OCI-LY3 (cell line): ENCODE data around the gene ZNF665.

Experiments used
- H2AFZ ChIP-seq: fragments of 200-600, 300-600 bp; shearing (Covaris generic); 2 replicates; pipeline ENCODE4 v1.6.0; 2014; ENCODE audit warnings: antibody characterized with exemption, low read depth, low read length
- H3K27ac ChIP-seq: fragments of 200-600, 300-600 bp; sonication (generic); 2 replicates; pipeline ENCODE4 v1.5.1; 2014; ENCODE audit warnings: mild to moderate bottlenecking, low read length, moderate library complexity, mixed read lengths
- H3K27me3 ChIP-seq: fragments of 200-600, 300-600 bp; sonication (generic); 2 replicates; pipeline ENCODE4 v1.6.1; 2014; ENCODE audit warnings: low read depth, low read length, mixed read lengths
- H3K36me3 ChIP-seq: fragments of 200-600, 300-600 bp; sonication (generic); replicated peaks from 2 replicates; pipeline ENCODE3; 2014; ENCODE audit warnings: low read depth, low read length, mixed read lengths
- H3K4me1 ChIP-seq: fragments of 300-600, 200-600 bp; sonication (generic); 2 replicates; pipeline ENCODE4 v1.6.1; 2014; ENCODE audit warnings: low read length, mixed read lengths
- H3K4me2 ChIP-seq: fragments of 200-600, 300-600 bp; sonication (generic); 2 replicates; pipeline ENCODE4 v1.6.1; 2014; ENCODE audit warnings: low read length, mixed read lengths
- H3K4me3 ChIP-seq: fragments of 300-600, 200-600 bp; sonication (generic); 2 replicates; pipeline ENCODE4 v1.5.1; 2014; ENCODE audit warnings: antibody characterized with exemption, mild to moderate bottlenecking, low read length, moderate library complexity
- H3K79me2 ChIP-seq: fragments of 300-600, 200-600 bp; shearing (Covaris generic); 2 replicates; pipeline ENCODE4 v1.6.1; 2014; ENCODE audit warnings: mild to moderate bottlenecking, low read length, mixed read lengths
- H3K9ac ChIP-seq: fragments of 300-600, 200-600 bp; shearing (Covaris generic); 2 replicates; pipeline ENCODE4 v1.6.0; 2014; ENCODE audit warnings: mild to moderate bottlenecking, low read length, moderate library complexity
- H3K9me3 ChIP-seq: fragments of 200-600, 300-600 bp; shearing (Covaris generic); 2 replicates; pipeline ENCODE4 v1.6.1; 2014; ENCODE audit warnings: low read length, mixed read lengths; ENCODE audit not compliant: insufficient read depth
- H4K20me1 ChIP-seq: fragments of 200-600, 300-600 bp; sonication (generic); 2 replicates; pipeline ENCODE4 v1.6.1; 2016; ENCODE audit warnings: low read length, mixed read lengths; ENCODE audit not compliant: insufficient read depth
- CTCF ChIP-seq: fragments of 200-600, 300-600 bp; sonication (generic); IDR thresholded peaks from 2 replicates; pipeline ENCODE4 v1.5.1; 2014; ENCODE audit warnings: antibody characterized with exemption, low read length, low read depth
- EZH2phosphoT487 ChIP-seq: fragments of 200-600 bp; shearing (Covaris generic); IDR thresholded peaks from 2 replicates; pipeline ENCODE4 v1.6.1; 2018; ENCODE audit warnings: antibody characterized with exemption, mixed run types, low read depth

ZNF665 gene

GRCh38 chr19:53161123-53161522 lies 32.0 kb downstream of the ZNF665 start:
- no peak overlapping the region for H3K4me3 ChIP-seq
- H4K20me1 ChIP-seq, result no peaks in the 10 kb centered on the region
- no peak overlapping the region for H2AFZ ChIP-seq
- no peak overlapping the region for H3K9ac ChIP-seq
- TF ChIP-seq CTCF, result no peak
- no peak for TF ChIP-seq EZH2phosphoT487
- H3K27me3 ChIP-seq, result no peaks in the 10 kb centered on the region
- H3K27ac ChIP-seq, result no peak overlapping the region
- peaks cover 6% of the 10 kb centered on the region for H3K36me3 ChIP-seq
- no peak overlapping the region for H3K4me2 ChIP-seq
- H3K9me3 ChIP-seq, result peaks cover 22% of the 10 kb centered on the region
- H3K4me1 ChIP-seq, result no peaks in the 10 kb centered on the region
- no peaks in the 10 kb centered on the region for H3K79me2 ChIP-seq

DNA sequence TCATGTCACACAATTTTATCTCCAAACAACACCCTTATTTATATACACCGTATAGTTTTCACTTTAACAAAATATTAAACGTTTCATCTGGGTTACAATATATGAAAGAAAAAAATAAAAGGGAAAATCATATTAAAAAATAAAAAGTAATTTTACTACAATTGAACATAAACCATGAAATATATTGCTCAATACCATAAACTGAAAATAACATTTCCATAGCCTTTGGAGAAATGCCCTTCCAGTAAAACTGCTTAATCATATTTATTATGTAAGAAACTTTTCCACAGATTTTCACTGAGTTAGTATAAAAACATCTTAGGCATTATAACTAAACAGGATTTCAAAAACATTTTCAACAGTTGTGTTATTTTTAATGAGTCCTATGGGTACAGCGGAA lies 32.8 kb downstream of the ZNF665 start:
- H3K79me2 ChIP-seq, result no peaks in the 10 kb centered on the region
- H3K27ac ChIP-seq, result no peak overlapping the region
- no peaks in the 10 kb centered on the region for H3K27me3 ChIP-seq
- H3K4me2 ChIP-seq, result no peak overlapping the region
- no peaks in the 10 kb centered on the region for H3K4me1 ChIP-seq
- TF ChIP-seq CTCF, result no peak
- no peak for TF ChIP-seq EZH2phosphoT487
- H2AFZ ChIP-seq, result no peak overlapping the region
- H4K20me1 ChIP-seq, result no peaks in the 10 kb centered on the region
- H3K9me3 ChIP-seq, result peaks cover 14% of the 10 kb centered on the region
- H3K9ac ChIP-seq, result no peak overlapping the region
- H3K36me3 ChIP-seq, result no peaks in the 10 kb centered on the region
- H3K4me3 ChIP-seq, result no peak overlapping the region

- no peak overlapping the region for H3K27ac ChIP-seq
- no peaks in the 10 kb centered on the region for H3K27me3 ChIP-seq
- no peak overlapping the region for H2AFZ ChIP-seq
- H3K36me3 ChIP-seq, result no peaks in the 10 kb centered on the region
- no peaks in the 10 kb centered on the region for H3K4me1 ChIP-seq
- TF ChIP-seq CTCF (no peak), EZH2phosphoT487 (no peak)
- H3K79me2 ChIP-seq, result no peaks in the 10 kb centered on the region
- H3K9me3 ChIP-seq, result no peaks in the 10 kb centered on the region
- no peak overlapping the region for H3K4me3 ChIP-seq
- H3K4me2 ChIP-seq, result no peak overlapping the region
- H4K20me1 ChIP-seq, result no peaks in the 10 kb centered on the region
- no peak overlapping the region for H3K9ac ChIP-seq
Observed at GRCh38 chr19:53158119-53158656, 35.0 kb downstream of the ZNF665 start.

DNA sequence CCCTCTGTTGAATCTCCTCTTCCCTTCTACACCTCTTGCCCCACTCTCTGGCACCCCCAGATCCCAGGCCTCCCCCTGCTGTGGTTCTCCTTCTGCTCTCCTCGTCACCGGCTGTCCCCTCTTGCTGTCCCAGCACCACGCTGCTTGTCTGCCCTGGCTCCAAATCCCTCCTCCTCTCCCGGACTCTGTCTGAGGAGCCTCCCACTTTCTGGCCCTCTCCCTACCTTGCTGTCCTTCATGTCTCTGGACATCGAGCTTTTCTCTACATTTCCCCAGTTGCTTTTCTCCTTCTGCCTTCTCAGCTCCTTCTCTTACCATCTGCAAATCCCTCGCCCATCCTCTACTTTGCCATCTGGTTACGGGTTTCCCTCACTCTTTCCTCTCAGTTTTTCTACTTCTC lies 35.5 kb downstream of the ZNF665 start:
- H3K9me3 ChIP-seq, result no peaks in the 10 kb centered on the region
- no peak overlapping the region for H3K4me2 ChIP-seq
- no peaks in the 10 kb centered on the region for H3K27me3 ChIP-seq
- H2AFZ ChIP-seq, result no peak overlapping the region
- H3K9ac ChIP-seq, result no peak overlapping the region
- H4K20me1 ChIP-seq, result no peaks in the 10 kb centered on the region
- H3K36me3 ChIP-seq, result no peaks in the 10 kb centered on the region
- H3K79me2 ChIP-seq, result no peaks in the 10 kb centered on the region
- TF ChIP-seq CTCF, result no peak
- no peak for TF ChIP-seq EZH2phosphoT487
- no peak overlapping the region for H3K4me3 ChIP-seq
- H3K27ac ChIP-seq, result no peak overlapping the region
- no peaks in the 10 kb centered on the region for H3K4me1 ChIP-seq
